Measurements from ENCODE around the gene CCDC178. TPM values are rescaled to one million over a fixed set of nuclear protein-coding genes. Genes with fewer than 3 reads are reported as not detected.
"Not testable (repeated sequence)": the region's sequence is repeated elsewhere in the genome, so short reads cannot be mapped to it uniquely, and the experiment has no call there.

The CCDC178 gene
- total RNA-seq, 2 experiments from 2014 or later = not detected

GRCh38 chr18:32961538-32961937 lies 479.0 kb downstream of the CCDC178 start:
- no peaks in the 10 kb centered on the region for H3K36me3 Mint-ChIP-seq (ENCODE audit: low read depth)
- H3K27me3 Mint-ChIP-seq = no peaks in the 10 kb centered on the region
- H3K4me3 Mint-ChIP-seq = no peak overlapping the region
- H3K9me3 Mint-ChIP-seq = no peaks in the 10 kb centered on the region
- ChIA-PET CTCF (no interaction called here), POLR2A (no interaction called here)
- no peaks in the 10 kb centered on the region for H3K4me1 Mint-ChIP-seq
- no peak overlapping the region for H3K27ac Mint-ChIP-seq
- no peak for DNase-seq

- H3K27me3 Mint-ChIP-seq = no peaks in the 10 kb centered on the region
- no peaks in the 10 kb centered on the region for H3K4me1 Mint-ChIP-seq
- H3K36me3 Mint-ChIP-seq (ENCODE audit: low read depth) = no peaks in the 10 kb centered on the region
- no peak overlapping the region for H3K27ac Mint-ChIP-seq
- no peaks in the 10 kb centered on the region for H3K9me3 Mint-ChIP-seq
- CTCF ChIA-PET = no interaction called here
- POLR2A ChIA-PET = no interaction called here
- H3K4me3 Mint-ChIP-seq = no peak overlapping the region
- no peak for DNase-seq
Measured at GRCh38 chr18:32958746-32959145, 481.8 kb downstream of the CCDC178 start.

DNA sequence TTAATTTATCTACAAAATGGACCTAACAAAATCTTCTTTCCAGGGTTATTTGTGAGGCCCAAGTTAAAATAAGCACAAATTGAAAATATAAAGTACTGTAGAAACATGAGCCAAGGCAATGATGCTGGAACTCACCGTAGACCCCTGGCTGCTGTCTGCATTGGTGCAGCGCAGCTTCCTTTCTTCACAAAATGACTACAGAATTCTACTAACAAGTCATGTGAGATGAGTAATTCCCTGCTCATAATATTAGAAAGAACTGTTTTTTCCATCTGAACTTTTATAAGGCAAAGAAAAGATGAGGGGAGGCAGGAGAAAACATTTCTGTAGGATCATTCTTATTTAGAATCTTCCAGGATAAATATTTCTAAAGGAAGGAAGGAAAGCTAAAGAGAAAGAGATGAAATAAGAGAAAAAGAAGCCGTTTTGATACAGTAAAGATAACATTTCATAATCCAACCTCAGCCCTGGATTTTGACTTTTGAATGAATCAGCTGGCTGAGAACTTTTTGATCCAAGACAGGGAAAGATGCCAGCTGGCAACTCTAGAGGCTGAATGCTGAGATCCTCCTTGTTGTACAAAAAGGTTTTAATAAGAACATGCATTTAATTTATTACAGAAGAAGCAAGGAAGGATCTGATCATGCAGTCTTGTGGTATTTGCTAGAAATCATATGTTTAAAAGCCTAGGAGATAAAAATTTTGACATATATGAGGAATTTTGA lies 483.8 kb downstream of the CCDC178 start:
- H3K9me3 Mint-ChIP-seq = peaks cover 4% of the 10 kb centered on the region
- no peaks in the 10 kb centered on the region for H3K36me3 Mint-ChIP-seq (ENCODE audit: low read depth)
- no peak overlapping the region for H3K4me3 Mint-ChIP-seq
- CTCF ChIA-PET = no interaction called here
- no peaks in the 10 kb centered on the region for H3K27me3 Mint-ChIP-seq
- DNase-seq = no peak
- no peaks in the 10 kb centered on the region for H3K4me1 Mint-ChIP-seq
- no peak overlapping the region for H3K27ac Mint-ChIP-seq
- POLR2A ChIA-PET = no interaction called here

- CTCF ChIA-PET = not testable (repeated sequence)
Measured at GRCh38 chr18:32952318-32952717, 488.2 kb downstream of the CCDC178 start.

GRCh38 chr18:32937597-32937996 lies 502.9 kb downstream of the CCDC178 start:
- ChIA-PET POLR2A (no interaction called here), CTCF (no interaction called here)
- Mint-ChIP-seq H3K27me3 (no peaks in the 10 kb centered on the region), H3K4me3 (no peak overlapping the region), H3K4me1 (no peaks in the 10 kb centered on the region), H3K27ac (no peak overlapping the region), H3K36me3 (ENCODE audit: low read depth) (no peaks in the 10 kb centered on the region), H3K9me3 (no peaks in the 10 kb centered on the region)
- no peak for DNase-seq

More at GRCh38 chr18:32952318-32952717, 488.2 kb downstream of the CCDC178 start:
- H3K27me3 Mint-ChIP-seq; H3K4me1 Mint-ChIP-seq; H3K36me3 Mint-ChIP-seq (ENCODE audit: low read depth); H3K9me3 Mint-ChIP-seq; POLR2A ChIA-PET; H3K4me3 Mint-ChIP-seq; H3K27ac Mint-ChIP-seq; DNase-seq: not testable (repeated sequence)

DNA sequence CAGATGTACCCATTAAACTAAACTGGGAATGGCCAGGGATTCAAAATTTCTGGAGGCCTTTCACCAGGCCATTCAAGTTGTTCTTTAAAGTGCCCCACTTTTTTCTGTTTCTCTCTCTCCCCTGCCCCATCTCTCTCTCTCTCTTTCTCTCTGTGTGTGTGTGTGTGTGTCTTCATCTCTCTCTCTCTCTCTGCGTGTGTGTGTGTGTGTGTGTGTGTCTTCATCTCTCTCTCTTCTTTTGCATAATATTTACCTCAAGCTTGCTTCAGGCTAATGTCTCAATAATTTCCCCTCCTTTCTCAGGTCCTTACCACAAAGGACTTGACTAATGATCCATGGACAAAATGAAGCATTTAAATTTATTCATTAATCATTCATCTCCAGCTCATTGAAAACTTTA lies 503.5 kb downstream of the CCDC178 start:
- Mint-ChIP-seq H3K9me3 (no peaks in the 10 kb centered on the region), H3K36me3 (ENCODE audit: low read depth) (no peaks in the 10 kb centered on the region), H3K4me3 (no peak overlapping the region), H3K27ac (no peak overlapping the region), H3K4me1 (no peaks in the 10 kb centered on the region), H3K27me3 (no peaks in the 10 kb centered on the region)
- DNase-seq = no peak
- POLR2A ChIA-PET = no interaction called here
- CTCF ChIA-PET = no interaction called here

DNA sequence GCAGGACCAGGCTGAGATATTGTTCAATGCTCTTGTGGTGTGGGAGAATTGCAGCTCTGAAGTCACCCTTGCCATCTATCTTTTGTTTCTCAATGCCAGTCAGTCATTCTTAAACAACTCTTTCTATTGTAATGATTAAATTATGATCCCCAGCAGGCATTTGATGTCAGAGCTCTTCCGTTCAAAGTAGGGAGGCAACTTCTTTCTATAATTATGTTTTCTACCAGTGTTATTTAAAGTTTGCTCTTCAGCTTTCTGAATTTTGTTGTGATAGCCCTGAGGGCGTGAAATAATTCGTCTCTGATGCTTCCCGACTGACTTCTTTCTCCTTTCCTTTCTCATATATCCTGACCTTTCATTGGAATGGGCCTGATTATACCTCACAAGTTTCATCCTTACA lies 506.3 kb downstream of the CCDC178 start:
- Mint-ChIP-seq H3K27me3 (no peaks in the 10 kb centered on the region), H3K9me3 (no peaks in the 10 kb centered on the region), H3K4me3 (no peak overlapping the region), H3K36me3 (ENCODE audit: low read depth) (no peaks in the 10 kb centered on the region), H3K27ac (no peak overlapping the region), H3K4me1 (no peaks in the 10 kb centered on the region)
- ChIA-PET POLR2A (no interaction called here), CTCF (no interaction called here)
- no peak for DNase-seq

DNA sequence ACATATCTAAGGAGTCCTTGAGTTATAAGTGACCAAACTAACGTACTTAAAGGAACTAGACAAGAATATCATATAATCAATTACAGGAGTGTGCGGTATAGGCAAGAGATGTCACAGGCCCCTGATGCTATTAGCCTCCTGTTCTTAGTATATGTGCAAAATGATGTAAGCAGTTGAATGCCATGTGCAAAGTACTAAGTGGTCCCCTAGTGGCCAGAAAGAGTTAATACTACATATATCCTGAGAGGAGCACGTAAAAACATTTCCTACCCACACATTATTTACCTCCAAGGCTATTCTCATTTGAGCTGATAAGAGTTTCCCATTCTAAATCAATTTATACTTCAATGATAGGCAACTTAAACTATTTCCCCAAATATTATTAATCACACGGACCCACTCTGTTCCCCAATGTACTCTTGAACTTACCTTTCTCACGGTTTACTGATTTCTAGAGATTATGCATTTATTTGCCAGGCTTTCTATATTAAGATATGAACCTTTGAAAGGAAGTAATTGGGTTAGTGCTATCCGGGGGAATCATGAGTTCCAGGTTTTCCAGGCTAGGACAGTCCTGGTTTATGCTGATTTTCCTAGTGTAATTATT lies 509.7 kb downstream of the CCDC178 start:
- ChIA-PET POLR2A (no interaction called here), CTCF (no interaction called here)
- DNase-seq = no peak
- Mint-ChIP-seq H3K27ac (no peak overlapping the region), H3K9me3 (no peaks in the 10 kb centered on the region), H3K27me3 (no peaks in the 10 kb centered on the region), H3K4me1 (no peaks in the 10 kb centered on the region), H3K4me3 (no peak overlapping the region), H3K36me3 (ENCODE audit: low read depth) (no peaks in the 10 kb centered on the region)

DNA sequence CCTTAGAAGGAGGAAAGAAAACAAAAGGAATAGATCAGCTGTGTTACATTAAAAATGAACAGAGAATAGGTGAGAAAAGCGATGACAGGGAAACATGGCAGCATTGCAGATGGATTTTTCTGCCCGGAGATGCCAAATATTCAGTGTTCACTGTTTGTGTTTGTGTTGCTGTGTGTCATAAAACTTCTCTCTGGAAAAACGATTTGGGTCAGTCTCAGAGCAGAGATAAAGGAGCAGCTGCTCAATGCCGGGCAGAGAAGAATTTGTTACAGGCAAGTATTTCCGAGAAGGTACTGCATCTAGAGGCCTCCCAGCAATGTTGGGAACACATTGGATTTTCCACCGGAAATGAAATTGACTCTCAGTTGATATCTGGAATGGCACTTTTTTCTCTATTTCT lies 511.3 kb downstream of the CCDC178 start:
- Mint-ChIP-seq H3K27me3 (no peaks in the 10 kb centered on the region), H3K36me3 (ENCODE audit: low read depth) (no peaks in the 10 kb centered on the region), H3K4me1 (no peaks in the 10 kb centered on the region)

GRCh38 chr18:32922951-32923430 lies 517.5 kb downstream of the CCDC178 start:
- no peak for DNase-seq
- no peaks in the 10 kb centered on the region for H3K4me1 Mint-ChIP-seq
- no peaks in the 10 kb centered on the region for H3K27me3 Mint-ChIP-seq
- ChIA-PET CTCF (no interaction called here), POLR2A (no interaction called here)
- peaks cover 3% of the 10 kb centered on the region for H3K9me3 Mint-ChIP-seq
- no peak overlapping the region for H3K27ac Mint-ChIP-seq
- no peaks in the 10 kb centered on the region for H3K36me3 Mint-ChIP-seq (ENCODE audit: low read depth)
- H3K4me3 Mint-ChIP-seq = no peak overlapping the region

More for the DNA sequence above, 511.3 kb downstream of the CCDC178 start:
- Mint-ChIP-seq H3K27ac (no peak overlapping the region), H3K4me3 (no peak overlapping the region), H3K9me3 (peaks cover 3% of the 10 kb centered on the region)
- POLR2A ChIA-PET = no interaction called here
- DNase-seq = no peak
- CTCF ChIA-PET = no interaction called here

DNA sequence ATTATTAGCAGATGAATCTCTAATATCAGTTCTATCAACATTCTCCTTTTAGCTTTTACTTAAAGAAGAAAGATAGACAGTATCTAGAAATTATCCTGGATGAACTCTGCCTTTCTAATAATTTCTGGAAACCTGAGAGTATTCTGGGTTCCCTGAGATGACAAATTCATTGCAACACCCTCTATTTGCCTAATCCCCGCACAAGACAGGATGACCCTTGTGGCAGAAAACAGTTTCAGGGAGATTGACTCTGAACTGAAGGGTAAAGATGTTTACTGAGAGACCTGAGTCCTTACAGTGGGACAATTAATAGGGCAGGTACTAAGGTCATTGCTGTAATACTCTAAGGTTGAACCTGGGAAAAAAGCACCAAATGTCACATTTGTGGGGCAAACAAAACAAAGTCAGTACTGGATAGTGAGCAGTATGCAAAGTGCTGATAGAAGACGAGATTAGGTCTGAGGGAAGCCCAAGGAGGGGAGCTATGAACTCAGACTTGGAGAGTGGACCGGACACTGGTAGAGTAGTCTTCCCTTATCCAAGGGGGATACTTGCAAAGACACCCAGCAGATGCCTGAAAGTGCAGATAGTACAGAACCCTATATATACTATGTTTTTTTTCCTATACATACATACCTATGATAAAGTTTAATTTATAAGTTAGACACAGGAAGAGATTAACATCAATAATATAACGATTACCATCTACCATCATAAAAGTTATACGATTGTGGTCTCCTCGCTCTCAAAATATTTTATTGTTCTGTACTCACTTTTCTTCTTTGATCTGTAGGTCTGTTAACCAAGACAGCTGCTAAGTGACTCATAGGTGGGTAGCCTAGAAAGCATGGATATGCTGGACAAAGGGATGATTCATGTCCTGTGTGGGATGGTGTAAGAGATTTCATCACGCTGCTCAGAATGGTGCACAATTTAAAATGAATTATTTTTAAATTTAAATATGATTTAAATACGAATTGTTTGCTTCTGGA lies 519.4 kb downstream of the CCDC178 start:
- no peaks in the 10 kb centered on the region for H3K27me3 Mint-ChIP-seq
- ChIA-PET POLR2A (no interaction called here), CTCF (no interaction called here)
- H3K27ac Mint-ChIP-seq = no peak overlapping the region
- no peak overlapping the region for H3K4me3 Mint-ChIP-seq
- no peaks in the 10 kb centered on the region for H3K36me3 Mint-ChIP-seq (ENCODE audit: low read depth)
- no peak for DNase-seq
- peaks cover 3% of the 10 kb centered on the region for H3K9me3 Mint-ChIP-seq
- H3K4me1 Mint-ChIP-seq = no peaks in the 10 kb centered on the region

GRCh38 chr18:32919799-32920198 lies 520.7 kb downstream of the CCDC178 start:
- Mint-ChIP-seq H3K36me3 (ENCODE audit: low read depth) (no peaks in the 10 kb centered on the region), H3K27ac (no peak overlapping the region), H3K9me3 (peaks cover 3% of the 10 kb centered on the region), H3K4me3 (no peak overlapping the region), H3K4me1 (no peaks in the 10 kb centered on the region), H3K27me3 (no peaks in the 10 kb centered on the region)
- DNase-seq = no peak
- ChIA-PET POLR2A (no interaction called here), CTCF (no interaction called here)

DNA sequence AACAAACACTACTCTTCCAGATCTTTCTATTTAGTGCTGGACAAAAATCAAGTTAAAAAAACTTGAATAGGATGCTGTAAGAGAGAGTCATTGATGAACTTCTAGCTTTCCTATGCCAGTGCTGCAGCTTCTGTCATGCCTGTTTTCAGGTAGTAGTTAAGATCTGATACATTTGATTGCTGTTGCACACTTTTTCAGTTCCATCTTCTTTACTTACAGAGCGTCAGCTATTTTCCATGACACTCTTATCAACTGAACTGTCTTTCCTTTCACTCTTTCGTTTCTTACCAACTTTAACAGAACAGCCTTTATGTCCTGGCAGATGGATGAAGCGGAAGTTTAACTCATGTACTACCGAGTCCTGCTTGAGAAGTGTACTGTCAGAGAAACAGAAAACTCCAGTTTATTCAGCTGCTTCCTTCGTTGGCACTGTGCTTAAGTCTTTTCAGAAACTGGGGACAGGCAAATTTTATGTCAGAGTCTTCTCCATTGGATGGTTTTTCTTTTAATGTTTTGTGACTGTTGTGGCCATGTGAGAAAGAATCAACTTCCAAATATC lies 521.8 kb downstream of the CCDC178 start:
- no peaks in the 10 kb centered on the region for H3K9me3 Mint-ChIP-seq
- CTCF ChIA-PET = no interaction called here
- H3K27me3 Mint-ChIP-seq = no peaks in the 10 kb centered on the region
- no peak overlapping the region for H3K4me3 Mint-ChIP-seq
- H3K4me1 Mint-ChIP-seq = no peaks in the 10 kb centered on the region
- POLR2A ChIA-PET = no interaction called here
- no peak overlapping the region for H3K27ac Mint-ChIP-seq
- H3K36me3 Mint-ChIP-seq (ENCODE audit: low read depth) = no peaks in the 10 kb centered on the region
- no peak for DNase-seq
